ENCODE results near the gene UFM1.

GRCh38 chr13:38348861-38349389 lies 726 bp upstream of the UFM1 start:
- TF ChIP-seq CTCF (IDR thresholded peaks at IDR 0.05; ENCODE audit: poor library complexity) = no peak
- no peak for TF ChIP-seq EZH2 (IDR thresholded peaks at IDR 0.05; ENCODE audit: borderline replicate concordance)
- TF ChIP-seq EZH2phosphoT487 (IDR thresholded peaks at IDR 0.05; ENCODE audit: low read depth, severe bottlenecking, unreplicated experiment) = no peak
